Ramos (cell line): ENCODE results near the gene POFUT2.

Experiments used
- in situ Hi-C: fragments of 300-500 bp; cut with MboI; formaldehyde crosslinking; loops from one replicate; pipeline ENCODE4 v1.14.3; 2022; ENCODE audit warnings: low sequenced_read_pairs; ENCODE audit not compliant: unreplicated experiment

Gene POFUT2

GRCh38 chr21:45228656-45229240 lies 58.9 kb downstream of the POFUT2 start:
- in situ Hi-C loops, result no loop called here

- in situ Hi-C loops, result no loop called here
Observed at GRCh38 chr21:45228171-45228641, 59.5 kb downstream of the POFUT2 start.

GRCh38 chr21:45227735-45228134 lies 60.0 kb downstream of the POFUT2 start:
- in situ Hi-C loops, result no loop called here

GRCh38 chr21:45226540-45227326 lies 61.0 kb downstream of the POFUT2 start:
- in situ Hi-C loops, result no loop called here

GRCh38 chr21:45225741-45226327 lies 61.9 kb downstream of the POFUT2 start:
- in situ Hi-C loops, result no loop called here

GRCh38 chr21:45225041-45225740 lies 62.5 kb downstream of the POFUT2 start:
- in situ Hi-C loops, result no loop called here

- in situ Hi-C loops, result no loop called here
Observed at GRCh38 chr21:45224189-45224938, 63.3 kb downstream of the POFUT2 start.

- in situ Hi-C loops, result no loop called here
Observed at GRCh38 chr21:45223236-45224185, 64.2 kb downstream of the POFUT2 start.

- in situ Hi-C loops, result no loop called here
Observed at GRCh38 chr21:45222001-45222400, 65.7 kb downstream of the POFUT2 start.

- in situ Hi-C loops, result no loop called here
Observed at GRCh38 chr21:45220714-45221490, 66.8 kb downstream of the POFUT2 start.

GRCh38 chr21:45220071-45220481 lies 67.6 kb downstream of the POFUT2 start:
- in situ Hi-C loops, result no loop called here

GRCh38 chr21:45219517-45219916 lies 68.2 kb downstream of the POFUT2 start:
- in situ Hi-C loops, result no loop called here

- in situ Hi-C loops, result no loop called here
Observed at GRCh38 chr21:45217010-45217409, 70.7 kb downstream of the POFUT2 start.

GRCh38 chr21:45215213-45215612 lies 72.5 kb downstream of the POFUT2 start:
- in situ Hi-C loops, result no loop called here
